ENCODE data around the gene GRM5.
"Not testable (repeated sequence)": the region's sequence is repeated elsewhere in the genome, so short reads cannot be mapped to it uniquely, and the experiment has no call there.

The GRM5 gene

GRCh38 chr11:88484873-88485621 lies 580.7 kb downstream of the GRM5 start:
- DNase-seq, result peak; percentile 26

- DNase-seq, result no peak
These were observed 582.9 kb downstream of the GRM5 start for GRCh38 chr11:88482871-88483301.

GRCh38 chr11:88480223-88480622 lies 585.6 kb downstream of the GRM5 start:
- DNase-seq, result no peak

GRCh38 chr11:88478136-88478815 lies 587.5 kb downstream of the GRM5 start:
- DNase-seq, result no peak

GRCh38 chr11:88475991-88476418 lies 589.8 kb downstream of the GRM5 start:
- DNase-seq, result no peak

GRCh38 chr11:88474655-88475054 lies 591.1 kb downstream of the GRM5 start:
- DNase-seq, result no peak

GRCh38 chr11:88469561-88470225 lies 596.1 kb downstream of the GRM5 start:
- DNase-seq, result no peak

- DNase-seq, result no peak
These were observed 601.3 kb downstream of the GRM5 start for GRCh38 chr11:88464528-88464927.

GRCh38 chr11:88463301-88463700 lies 602.5 kb downstream of the GRM5 start:
- DNase-seq, result not testable (repeated sequence)

- not testable (repeated sequence) for DNase-seq
These were observed 607.7 kb downstream of the GRM5 start for GRCh38 chr11:88458047-88458446.

- DNase-seq, result no peak
These were observed 609.8 kb downstream of the GRM5 start for GRCh38 chr11:88455974-88456373.

- no peak for DNase-seq
These were observed 610.9 kb downstream of the GRM5 start for GRCh38 chr11:88454881-88455280.
